Mammary epithelial cell (primary cell): Measurements from ENCODE around the gene KLHL8.

Source experiments
- EZH2 ChIP-seq: IDR thresholded peaks from 2 replicates; pipeline ENCODE4 v1.6.1; 2012; ENCODE audit warnings: low read length, inconsistent platforms, borderline replicate concordance
- TF ChIP-seq, protein P1 (sequence below), 2 donors: IDR thresholded peaks in 1 of 2; conservative IDR thresholded peaks in 1 of 2; 2 replicates each; pipeline ENCODE4 v1.5.1; 2011 to 2012; ENCODE audit warnings: inconsistent platforms in 2 of 2, low read length in 2 of 2, mild to moderate bottlenecking in 2 of 2, control low read depth in 1 of 2, low read depth in 1 of 2; ENCODE audit not compliant: insufficient read depth in 1 of 2; ENCODE audit errors: extremely low read depth in 1 of 2

GRCh38 chr4:87260477-87260876 lies 40.1 kb upstream of the KLHL8 start:
- TF ChIP-seq, protein P1, sequence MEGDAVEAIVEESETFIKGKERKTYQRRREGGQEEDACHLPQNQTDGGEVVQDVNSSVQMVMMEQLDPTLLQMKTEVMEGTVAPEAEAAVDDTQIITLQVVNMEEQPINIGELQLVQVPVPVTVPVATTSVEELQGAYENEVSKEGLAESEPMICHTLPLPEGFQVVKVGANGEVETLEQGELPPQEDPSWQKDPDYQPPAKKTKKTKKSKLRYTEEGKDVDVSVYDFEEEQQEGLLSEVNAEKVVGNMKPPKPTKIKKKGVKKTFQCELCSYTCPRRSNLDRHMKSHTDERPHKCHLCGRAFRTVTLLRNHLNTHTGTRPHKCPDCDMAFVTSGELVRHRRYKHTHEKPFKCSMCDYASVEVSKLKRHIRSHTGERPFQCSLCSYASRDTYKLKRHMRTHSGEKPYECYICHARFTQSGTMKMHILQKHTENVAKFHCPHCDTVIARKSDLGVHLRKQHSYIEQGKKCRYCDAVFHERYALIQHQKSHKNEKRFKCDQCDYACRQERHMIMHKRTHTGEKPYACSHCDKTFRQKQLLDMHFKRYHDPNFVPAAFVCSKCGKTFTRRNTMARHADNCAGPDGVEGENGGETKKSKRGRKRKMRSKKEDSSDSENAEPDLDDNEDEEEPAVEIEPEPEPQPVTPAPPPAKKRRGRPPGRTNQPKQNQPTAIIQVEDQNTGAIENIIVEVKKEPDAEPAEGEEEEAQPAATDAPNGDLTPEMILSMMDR (conservative IDR thresholded peaks at IDR 0.05 in 1 of 2, IDR thresholded peaks at IDR 0.05 in 1 of 2; ENCODE audit: extremely low read depth in 1 of 2, insufficient read depth in 1 of 2, low read depth in 1 of 2, low read length in 2 of 2): no peak
- TF ChIP-seq EZH2: no peak
